Natural killer cell treated with Interleukin-12 subunit alpha and Interleukin-12 subunit beta and Interleukin-15 and Interleukin-18, amount 100 ng/mL, for 72 hours (primary cell): ENCODE measurements around the gene CD164L2. TPM values are rescaled to one million over a fixed set of nuclear protein-coding genes. Genes with fewer than 3 reads are reported as not detected.
"Not testable (repeated sequence)": the region's sequence is repeated elsewhere in the genome, so short reads cannot be mapped to it uniquely, and the experiment has no call there.

Experiments
- ATAC-seq, 2 donors: fragments of 150-1000 bp; cut with Tn5 transposase in 1 of 2; sonication (Bioruptor Pico), chemical (Tn5 transposase) in 1 of 2; 2 replicates each; pipeline ENCODE4 v1.10.0; 2021
- DNase-seq: peaks from one replicate; pipeline ENCODE4 v3.0.0; 2022; ENCODE audit warnings: low spot score
- H3K27ac Mint-ChIP-seq, 2 donors: 1 replicate in 1 of 2; 2 replicates in 1 of 2; pipeline ENCODE4 v1.8.0; 2022; ENCODE audit warnings: mixed read lengths in 2 of 2, mild to moderate bottlenecking in 1 of 2, moderate library complexity in 1 of 2
- H3K27me3 Mint-ChIP-seq, 2 donors: 1 replicate in 1 of 2; 2 replicates in 1 of 2; pipeline ENCODE4 v1.8.0; 2022; ENCODE audit warnings: mixed read lengths in 2 of 2
- H3K36me3 Mint-ChIP-seq: one replicate; pipeline ENCODE4 v1.8.0; 2022; ENCODE audit warnings: mixed read lengths
- H3K4me1 Mint-ChIP-seq, 2 donors: 1 replicate in 1 of 2; 2 replicates in 1 of 2; pipeline ENCODE4 v1.8.0; 2022; ENCODE audit warnings: low read depth in 2 of 2, mixed read lengths in 2 of 2, mild to moderate bottlenecking in 1 of 2
- H3K4me3 Mint-ChIP-seq: one replicate; pipeline ENCODE4 v1.8.0; 2022; ENCODE audit warnings: mixed read lengths
- H3K9me3 Mint-ChIP-seq: 2 replicates; pipeline ENCODE4 v1.8.0; 2022; ENCODE audit warnings: mixed read lengths
- total RNA-seq, 2 donors: library from RNA; stranded (reverse); gene quantifications; one replicate each; pipeline ENCODE4 v1.2.3, GENCODE V29; 2022

The CD164L2 gene
- total RNA-seq, 2 donors from 2014 or later, result not detected

GRCh38 chr1:27391511-27392095, 8.5 kb upstream of the CD164L2 start:
- DNase-seq (peak; percentile 58), ATAC-seq (no peak)
- Mint-ChIP-seq H3K36me3 (no peaks in the 10 kb centered on the region), H3K9me3 (no peaks in the 10 kb centered on the region), H3K27me3 (peaks cover 0 to 6% of the 10 kb centered on the region in 2 donors), H3K27ac (peak overlapping the region; percentile 70 to 82), H3K4me1 (peaks cover 9 to 13% of the 10 kb centered on the region in 2 donors), H3K4me3 (peak overlapping the region; percentile 83)

- Mint-ChIP-seq H3K27ac (peak overlapping the region; percentile 51 to 70), H3K9me3 (no peaks in the 10 kb centered on the region), H3K4me1 (peaks cover 9 to 17% of the 10 kb centered on the region in 2 donors), H3K36me3 (no peaks in the 10 kb centered on the region), H3K4me3 (no peak overlapping the region), H3K27me3 (peaks cover 0 to 8% of the 10 kb centered on the region in 2 donors)
- peak; percentile 75 for DNase-seq
- ATAC-seq, result no peak
Measured at GRCh38 chr1:27388337-27389005, 5.3 kb upstream of the CD164L2 start.

GRCh38 chr1:27384797-27385196, 1.7 kb upstream of the CD164L2 start:
- H3K36me3 Mint-ChIP-seq, ATAC-seq, H3K9me3 Mint-ChIP-seq: not testable (repeated sequence)

GRCh38 chr1:27383661-27384060, 528 bp upstream of the CD164L2 start:
- H3K27me3 Mint-ChIP-seq, result peaks cover 0 to 9% of the 10 kb centered on the region in 2 donors
- H3K27ac Mint-ChIP-seq, result no peak overlapping the region
- no peaks in the 10 kb centered on the region for H3K9me3 Mint-ChIP-seq
- ATAC-seq (no peak), DNase-seq (no peak)
- peaks cover 0 to 7% of the 10 kb centered on the region in 2 donors for H3K4me1 Mint-ChIP-seq
- H3K4me3 Mint-ChIP-seq, result no peak overlapping the region
- H3K36me3 Mint-ChIP-seq, result no peaks in the 10 kb centered on the region

More at GRCh38 chr1:27384797-27385196, 1.7 kb upstream of the CD164L2 start:
- H3K27ac Mint-ChIP-seq, H3K4me3 Mint-ChIP-seq, H3K4me1 Mint-ChIP-seq, H3K27me3 Mint-ChIP-seq, DNase-seq: not testable (repeated sequence)

GRCh38 chr1:27381969-27382762, 967 bp downstream of the CD164L2 start:
- H3K27ac Mint-ChIP-seq, result no peak overlapping the region
- H3K9me3 Mint-ChIP-seq, result no peaks in the 10 kb centered on the region
- ATAC-seq (no peak), DNase-seq (no peak)
- H3K4me1 Mint-ChIP-seq, result peaks cover 0 to 4% of the 10 kb centered on the region in 2 donors
- peaks cover 0 to 6% of the 10 kb centered on the region in 2 donors for H3K27me3 Mint-ChIP-seq
- no peak overlapping the region for H3K4me3 Mint-ChIP-seq
- H3K36me3 Mint-ChIP-seq, result no peaks in the 10 kb centered on the region

GRCh38 chr1:27380766-27381733, 2.1 kb downstream of the CD164L2 start:
- no peaks in the 10 kb centered on the region for H3K36me3 Mint-ChIP-seq
- H3K4me1 Mint-ChIP-seq, result peaks cover 0 to 4% of the 10 kb centered on the region in 2 donors
- ATAC-seq (peak in 1 of 2 donors; percentile 25), DNase-seq (no peak)
- no peak overlapping the region for H3K4me3 Mint-ChIP-seq
- no peaks in the 10 kb centered on the region for H3K9me3 Mint-ChIP-seq
- no peak overlapping the region for H3K27ac Mint-ChIP-seq
- peaks cover 0 to 4% of the 10 kb centered on the region in 2 donors for H3K27me3 Mint-ChIP-seq

- Mint-ChIP-seq H3K27me3 (peaks cover 0 to 7% of the 10 kb centered on the region in 2 donors), H3K9me3 (no peaks in the 10 kb centered on the region), H3K27ac (no peak overlapping the region), H3K4me3 (no peak overlapping the region), H3K4me1 (peaks cover 0 to 4% of the 10 kb centered on the region in 2 donors), H3K36me3 (no peaks in the 10 kb centered on the region)
- DNase-seq, result no peak
- no peak for ATAC-seq
Measured at GRCh38 chr1:27380224-27380623, 2.9 kb downstream of the CD164L2 start.

- no peaks in the 10 kb centered on the region for H3K9me3 Mint-ChIP-seq
- no peak for DNase-seq
- H3K4me1 Mint-ChIP-seq, result peaks cover 0 to 4% of the 10 kb centered on the region in 2 donors
- ATAC-seq, result no peak
- H3K27me3 Mint-ChIP-seq, result peaks cover 0 to 7% of the 10 kb centered on the region in 2 donors
- no peak overlapping the region for H3K27ac Mint-ChIP-seq
- H3K36me3 Mint-ChIP-seq, result no peaks in the 10 kb centered on the region
- H3K4me3 Mint-ChIP-seq, result no peak overlapping the region
Measured at GRCh38 chr1:27379564-27380122, 3.5 kb downstream of the CD164L2 start.

- ATAC-seq (no peak), DNase-seq (peak; percentile 50)
- Mint-ChIP-seq H3K27me3 (peaks cover 0 to 7% of the 10 kb centered on the region in 2 donors), H3K9me3 (no peaks in the 10 kb centered on the region), H3K4me1 (no peaks in the 10 kb centered on the region), H3K4me3 (no peak overlapping the region), H3K36me3 (no peaks in the 10 kb centered on the region), H3K27ac (no peak overlapping the region)
Measured at GRCh38 chr1:27377760-27378495, 5.2 kb downstream of the CD164L2 start.

- no peak within 1 kb of the TSS for H3K4me3 Mint-ChIP-seq
- peaks cover 0 to 3% of the 10 kb centered on the region in 2 donors for H3K27me3 Mint-ChIP-seq
- DNase-seq, result peak; percentile 53
- H3K27ac Mint-ChIP-seq, result no peak within 1 kb of the TSS
- H3K4me1 Mint-ChIP-seq, result no peaks in the 10 kb centered on the region
- no peaks in the 10 kb centered on the region for H3K36me3 Mint-ChIP-seq
- no peak for ATAC-seq
- H3K9me3 Mint-ChIP-seq, result no peaks in the 10 kb centered on the region
Measured at GRCh38 chr1:27374362-27375086, 8.6 kb downstream of the CD164L2 start, which contains the start of gene FCN3. Gene FCN3, minus strand, starts transcription at chr1:27374824. Its CDS starts 6 bp downstream, at chr1:27374818.

- no peak overlapping the region for H3K4me3 Mint-ChIP-seq
- H3K9me3 Mint-ChIP-seq, result no peaks in the 10 kb centered on the region
- H3K27ac Mint-ChIP-seq, result no peak overlapping the region
- H3K27me3 Mint-ChIP-seq, result peaks cover 0 to 3% of the 10 kb centered on the region in 2 donors
- DNase-seq (peak; percentile 60), ATAC-seq (no peak)
- peaks cover 3 to 6% of the 10 kb centered on the region in 2 donors for H3K4me1 Mint-ChIP-seq
- H3K36me3 Mint-ChIP-seq, result no peaks in the 10 kb centered on the region
Measured at GRCh38 chr1:27372808-27373690, 10.1 kb downstream of the CD164L2 start.
